ENCODE data around the gene ARMC2.

DNA sequence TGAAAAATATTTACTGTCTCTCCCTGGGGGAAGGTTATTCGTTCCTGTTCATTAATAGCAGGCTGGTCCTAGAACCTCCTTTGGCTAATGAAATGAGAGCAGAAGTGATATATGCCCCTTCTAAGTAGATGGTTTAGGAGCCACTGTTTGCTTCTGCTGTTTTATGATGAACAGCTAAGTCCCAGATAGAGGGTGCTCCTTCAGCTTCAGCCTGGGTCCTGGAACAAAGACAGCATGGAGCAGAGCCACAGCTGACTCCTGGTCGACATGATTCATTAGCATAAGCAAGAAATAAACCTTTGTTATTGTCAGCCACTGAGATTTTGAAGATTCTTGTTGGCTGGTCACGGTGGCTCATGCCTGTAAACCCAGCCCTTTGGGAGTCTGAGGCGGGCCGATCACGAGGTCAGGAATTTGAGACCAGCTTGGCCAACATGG is 47.8 kb upstream of the ARMC2 start:
- TF ChIP-seq, protein P1, sequence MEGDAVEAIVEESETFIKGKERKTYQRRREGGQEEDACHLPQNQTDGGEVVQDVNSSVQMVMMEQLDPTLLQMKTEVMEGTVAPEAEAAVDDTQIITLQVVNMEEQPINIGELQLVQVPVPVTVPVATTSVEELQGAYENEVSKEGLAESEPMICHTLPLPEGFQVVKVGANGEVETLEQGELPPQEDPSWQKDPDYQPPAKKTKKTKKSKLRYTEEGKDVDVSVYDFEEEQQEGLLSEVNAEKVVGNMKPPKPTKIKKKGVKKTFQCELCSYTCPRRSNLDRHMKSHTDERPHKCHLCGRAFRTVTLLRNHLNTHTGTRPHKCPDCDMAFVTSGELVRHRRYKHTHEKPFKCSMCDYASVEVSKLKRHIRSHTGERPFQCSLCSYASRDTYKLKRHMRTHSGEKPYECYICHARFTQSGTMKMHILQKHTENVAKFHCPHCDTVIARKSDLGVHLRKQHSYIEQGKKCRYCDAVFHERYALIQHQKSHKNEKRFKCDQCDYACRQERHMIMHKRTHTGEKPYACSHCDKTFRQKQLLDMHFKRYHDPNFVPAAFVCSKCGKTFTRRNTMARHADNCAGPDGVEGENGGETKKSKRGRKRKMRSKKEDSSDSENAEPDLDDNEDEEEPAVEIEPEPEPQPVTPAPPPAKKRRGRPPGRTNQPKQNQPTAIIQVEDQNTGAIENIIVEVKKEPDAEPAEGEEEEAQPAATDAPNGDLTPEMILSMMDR (IDR thresholded peaks at IDR 0.05) = no peak
- no peak for TF ChIP-seq EZH2 (IDR thresholded peaks at IDR 0.05; ENCODE audit: borderline replicate concordance, insufficient read depth, low read depth, low read length, poor library complexity, severe bottlenecking)

All from B cell (primary cell).